ENCODE results near the gene P2RY6.

The P2RY6 gene

DNA sequence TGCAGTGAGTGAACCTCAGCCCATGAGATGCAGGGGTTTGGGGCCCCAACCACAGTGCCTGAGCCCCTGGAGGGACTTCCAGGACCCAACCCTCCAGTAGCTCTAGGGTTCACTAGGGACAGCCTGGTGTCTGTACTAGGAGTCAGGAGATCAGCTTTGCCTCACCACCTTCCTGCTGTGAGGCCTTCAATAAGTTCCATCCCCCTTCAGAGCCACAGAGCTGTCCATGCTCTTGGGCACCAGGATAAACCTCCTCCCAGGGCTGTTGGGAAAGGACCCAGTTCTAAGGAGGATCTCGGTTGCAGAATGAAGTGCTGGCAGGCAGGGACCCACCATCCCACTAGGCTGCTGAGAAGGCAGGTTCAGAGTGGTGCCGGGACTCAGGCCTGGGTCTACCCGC, 45.7 kb downstream of the P2RY6 start:
- DNase-seq (ENCODE audit: low read depth) = no peak

DNA sequence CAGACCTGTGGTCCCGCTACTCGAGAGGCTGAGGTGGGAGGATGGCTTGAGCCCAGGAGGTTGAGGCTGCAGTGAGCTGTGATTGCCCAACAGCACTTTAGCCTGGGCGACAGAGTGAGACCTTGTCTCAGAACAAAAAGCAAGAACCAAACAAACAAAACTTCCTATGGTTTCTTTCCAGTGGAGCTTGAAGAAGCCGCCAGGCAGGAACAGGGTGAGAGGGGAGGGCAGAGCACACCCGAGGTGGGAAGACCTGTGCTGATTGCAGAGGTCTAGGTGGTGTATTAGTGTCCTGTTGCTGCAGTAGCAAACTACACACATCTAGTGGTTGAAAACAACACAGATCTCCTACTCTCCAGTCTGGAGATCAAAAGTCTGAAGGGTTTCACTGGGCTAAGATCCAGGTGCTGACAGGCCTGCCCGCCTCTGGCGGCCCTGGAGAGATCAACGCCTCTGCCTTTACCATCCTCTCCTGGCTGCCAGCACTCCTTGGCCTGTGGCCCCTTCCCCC, 46.4 kb downstream of the P2RY6 start:
- no peak for DNase-seq (ENCODE audit: low read depth)

DNA sequence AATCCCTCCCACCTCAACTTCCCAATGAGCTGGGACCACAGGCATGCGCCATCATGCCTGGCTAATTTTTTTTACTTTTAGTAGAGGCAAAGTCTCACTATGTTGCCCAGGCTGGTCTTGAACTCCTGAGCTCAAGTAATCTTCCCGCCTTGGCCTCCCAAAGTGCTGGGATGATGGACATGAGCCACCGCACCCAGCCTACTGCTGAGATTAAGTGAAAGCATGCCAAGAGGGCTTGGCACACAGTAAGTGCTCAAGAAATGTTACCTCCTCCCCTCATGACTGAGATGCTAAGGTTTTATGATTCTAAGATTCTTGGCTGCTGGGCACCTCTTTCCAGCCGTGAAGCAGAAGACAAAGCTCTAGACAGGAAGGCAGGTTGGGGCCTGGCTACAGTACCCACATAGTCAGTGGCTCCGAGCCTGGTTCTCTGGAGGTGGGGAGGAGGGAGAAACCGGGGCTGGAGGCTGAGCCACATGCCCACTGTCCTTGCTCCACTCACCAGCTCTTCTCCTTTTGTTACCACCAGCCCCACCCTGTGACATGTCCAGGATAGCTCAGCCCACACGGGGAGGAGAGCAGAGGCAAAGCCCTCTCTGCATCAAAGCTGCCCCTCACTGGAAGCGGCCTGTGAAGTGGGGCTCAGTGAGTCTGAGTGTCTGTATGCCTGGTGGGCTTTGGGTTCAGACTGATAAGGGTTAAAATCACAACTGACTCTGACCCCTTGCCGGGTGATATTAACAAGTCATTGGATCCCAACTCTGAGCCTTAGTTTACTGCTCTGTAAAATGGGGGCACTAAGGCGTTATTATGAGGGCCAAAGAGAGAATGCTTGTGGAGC, 48.8 kb downstream of the P2RY6 start:
- no peak for DNase-seq (ENCODE audit: low read depth)

DNA sequence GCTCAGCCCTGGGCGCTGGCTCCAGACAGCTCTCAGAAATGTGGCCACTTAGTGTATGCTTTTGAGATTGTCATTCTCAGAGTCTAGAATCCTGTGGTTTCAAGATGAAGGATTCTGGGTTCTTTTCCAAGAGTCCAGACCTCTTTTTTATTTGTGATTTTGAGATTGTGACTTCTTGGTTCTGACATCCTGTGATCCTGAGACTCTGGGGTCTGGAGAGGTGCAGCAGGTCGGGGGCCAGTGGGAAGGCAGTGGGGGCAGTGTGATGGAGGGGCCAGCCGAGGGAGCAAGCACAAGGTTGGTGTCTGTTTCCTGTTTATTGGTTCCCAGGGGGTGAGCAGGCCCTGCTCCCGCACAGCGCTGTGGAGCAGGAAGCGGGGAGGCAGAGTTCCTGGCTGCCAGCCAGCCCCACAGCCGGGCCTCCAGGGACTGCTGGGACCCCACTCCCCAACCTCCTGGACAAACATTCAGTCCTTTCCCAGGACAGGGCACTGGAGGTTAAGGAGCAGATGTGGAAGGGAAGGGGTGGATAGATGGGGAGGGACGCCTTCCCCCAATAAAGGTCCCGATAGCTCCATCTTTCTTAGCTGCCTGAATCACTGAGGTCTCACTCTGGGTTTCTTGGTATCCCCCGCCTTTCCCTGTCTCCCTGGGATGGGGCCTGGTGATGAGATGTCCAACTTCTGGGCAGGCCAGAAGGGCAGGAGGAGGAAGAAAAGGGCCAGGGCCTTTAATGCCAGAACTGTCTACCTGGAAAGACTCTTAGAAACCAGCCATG, 49.7 kb downstream of the P2RY6 start:
- DNase-seq (ENCODE audit: low read depth) = peak; percentile 79

DNA sequence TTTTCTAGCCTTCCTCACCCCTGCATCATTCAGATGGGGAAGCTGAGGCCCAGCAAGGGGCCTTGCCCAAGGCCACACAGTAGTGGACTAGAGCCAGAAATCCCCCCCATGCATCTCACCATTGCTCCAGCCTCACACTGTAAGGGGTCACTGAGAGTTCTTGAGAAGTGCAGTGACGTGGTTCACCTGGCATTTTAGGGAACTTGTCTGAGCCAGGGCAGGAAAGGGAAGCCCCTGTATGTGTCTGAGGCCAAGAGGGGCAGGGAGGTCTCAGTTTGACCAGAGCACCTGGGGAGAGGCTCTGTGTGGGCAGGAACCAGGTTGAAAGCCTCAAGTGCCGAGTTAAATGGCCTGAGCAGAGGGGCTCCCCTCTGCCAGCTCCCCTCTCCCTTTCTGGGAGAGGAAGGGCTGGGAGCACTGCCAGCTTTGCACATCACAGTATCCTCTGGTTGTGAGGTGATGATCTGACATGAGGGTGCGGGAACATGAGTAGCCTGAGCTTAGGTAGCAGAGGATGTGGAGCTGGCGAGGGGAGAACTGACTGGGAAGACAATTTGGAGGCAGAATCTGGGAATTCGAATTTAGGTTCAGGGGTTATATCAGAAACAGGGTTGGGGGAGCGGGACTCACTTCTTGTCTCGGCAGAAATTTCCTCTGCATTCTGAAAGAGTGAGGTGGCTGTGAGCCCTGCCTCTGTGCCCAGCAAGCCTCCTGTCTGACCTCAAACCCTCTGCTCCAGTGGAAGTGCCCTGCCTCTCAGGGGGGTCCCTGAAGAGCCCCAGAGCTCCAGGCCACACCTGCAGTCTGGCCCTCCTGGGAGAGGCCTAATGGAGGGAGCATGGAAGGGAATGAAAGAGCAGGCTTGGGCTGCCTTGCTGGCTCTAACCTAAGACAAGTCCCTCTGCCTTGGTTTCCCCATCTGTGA, 50.5 kb downstream of the P2RY6 start:
- DNase-seq (ENCODE audit: low read depth) = peak; percentile 59

DNA sequence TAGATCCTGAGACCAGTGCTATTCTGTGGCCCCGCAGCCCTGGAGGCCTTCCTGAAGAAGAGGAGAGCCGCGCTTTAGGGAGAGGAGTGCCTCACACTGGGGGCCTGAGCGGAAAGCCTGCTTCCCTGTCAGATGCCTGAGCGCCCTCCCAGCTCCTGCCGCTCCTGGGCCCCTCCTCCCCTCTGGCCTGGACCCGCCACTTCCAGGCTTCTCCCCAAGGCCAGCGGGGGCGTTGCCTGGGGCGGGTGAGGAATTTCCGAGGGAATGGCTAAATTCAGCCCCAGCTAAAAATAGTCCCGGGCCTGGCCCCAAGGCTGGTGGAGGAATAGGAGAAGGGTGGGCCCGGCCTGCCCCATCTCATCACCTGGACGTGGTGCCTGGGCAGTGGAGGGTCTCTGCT, 51.3 kb downstream of the P2RY6 start:
- DNase-seq (ENCODE audit: low read depth) = peak; percentile 83

DNA sequence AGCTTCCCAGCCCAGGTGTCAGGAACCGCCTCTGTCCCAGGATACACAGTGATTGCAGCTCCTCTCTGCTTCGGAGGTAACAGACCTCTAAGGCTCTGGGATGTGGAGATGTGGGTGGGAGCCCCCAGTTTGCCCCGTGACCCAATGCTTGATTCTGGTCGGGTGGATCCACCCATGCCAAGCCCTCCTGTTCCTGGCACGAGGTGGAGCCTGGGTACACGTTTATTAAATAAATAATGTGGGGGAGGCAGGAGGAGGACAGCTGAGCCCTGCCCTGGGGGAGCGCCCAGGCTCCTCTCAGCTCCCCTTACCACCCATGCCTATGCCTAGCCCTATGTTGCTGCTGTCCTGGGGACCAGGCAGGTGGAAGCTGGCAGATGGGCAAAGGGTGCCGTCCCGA, 52.0 kb downstream of the P2RY6 start:
- DNase-seq (ENCODE audit: low read depth) = no peak

DNA sequence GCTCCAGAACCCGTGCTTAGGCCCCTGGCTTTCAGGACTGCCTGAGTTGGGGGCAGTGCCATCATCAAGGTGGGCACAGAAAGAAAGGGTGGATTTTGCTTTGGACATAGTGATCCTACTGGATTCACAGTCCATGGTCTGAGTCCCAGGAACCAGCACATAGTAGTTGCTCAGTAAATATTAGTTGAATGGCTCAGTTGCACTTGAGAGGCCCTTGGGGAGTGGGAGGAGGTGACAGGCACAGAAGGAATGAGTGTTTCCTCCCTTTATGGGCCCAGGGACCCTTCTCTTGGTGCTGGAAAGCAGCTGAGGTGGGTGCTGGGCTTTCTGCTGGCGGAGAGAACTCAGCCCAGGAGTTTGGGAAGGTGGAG, 52.5 kb downstream of the P2RY6 start:
- DNase-seq (ENCODE audit: low read depth) = no peak

DNA sequence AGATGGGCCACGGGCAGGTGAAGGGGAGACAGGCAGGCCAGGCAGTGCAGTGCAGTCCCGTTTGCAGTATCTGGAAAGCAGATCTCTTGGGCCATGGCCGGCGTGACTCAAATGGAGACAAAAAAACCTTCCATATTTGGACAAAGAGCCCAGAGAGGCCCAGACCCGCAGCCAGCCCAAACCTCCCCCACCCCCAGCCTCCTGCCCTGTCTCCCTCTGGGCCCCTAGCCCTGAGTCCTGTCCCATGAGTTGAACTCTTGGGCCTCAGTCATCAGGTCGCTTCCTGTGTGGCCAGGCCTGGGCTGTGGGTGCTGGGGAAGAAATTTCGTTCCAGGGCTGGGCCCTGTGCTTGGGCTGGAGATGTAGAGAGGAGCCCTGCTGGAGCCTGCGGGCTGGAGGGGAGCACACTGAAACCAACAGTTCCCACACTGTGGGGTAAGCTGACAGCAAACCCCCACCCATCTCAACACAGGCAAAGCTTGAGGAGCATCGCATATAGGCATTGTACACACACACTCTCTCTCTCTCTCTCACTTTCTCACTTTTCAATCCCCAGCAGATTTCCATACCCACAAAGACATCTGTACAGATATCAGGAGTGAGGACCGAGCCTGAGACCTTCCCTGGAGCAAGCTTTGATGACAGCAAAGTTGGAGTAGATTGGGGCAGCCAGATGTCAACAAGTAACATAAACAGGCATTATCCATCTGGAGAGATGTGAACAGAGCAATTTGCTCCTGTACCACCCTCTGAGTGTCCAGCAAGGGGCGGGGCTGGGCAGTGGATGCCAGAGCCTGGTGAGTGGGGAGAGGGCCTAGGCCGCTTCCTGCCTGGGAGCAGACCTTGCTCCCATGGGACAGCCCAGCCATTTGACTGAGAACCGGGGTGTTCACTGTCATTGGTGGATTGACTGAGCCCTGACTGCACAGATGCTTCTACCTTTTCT, 53.2 kb downstream of the P2RY6 start:
- peak; percentile 55 for DNase-seq (ENCODE audit: low read depth)

DNA sequence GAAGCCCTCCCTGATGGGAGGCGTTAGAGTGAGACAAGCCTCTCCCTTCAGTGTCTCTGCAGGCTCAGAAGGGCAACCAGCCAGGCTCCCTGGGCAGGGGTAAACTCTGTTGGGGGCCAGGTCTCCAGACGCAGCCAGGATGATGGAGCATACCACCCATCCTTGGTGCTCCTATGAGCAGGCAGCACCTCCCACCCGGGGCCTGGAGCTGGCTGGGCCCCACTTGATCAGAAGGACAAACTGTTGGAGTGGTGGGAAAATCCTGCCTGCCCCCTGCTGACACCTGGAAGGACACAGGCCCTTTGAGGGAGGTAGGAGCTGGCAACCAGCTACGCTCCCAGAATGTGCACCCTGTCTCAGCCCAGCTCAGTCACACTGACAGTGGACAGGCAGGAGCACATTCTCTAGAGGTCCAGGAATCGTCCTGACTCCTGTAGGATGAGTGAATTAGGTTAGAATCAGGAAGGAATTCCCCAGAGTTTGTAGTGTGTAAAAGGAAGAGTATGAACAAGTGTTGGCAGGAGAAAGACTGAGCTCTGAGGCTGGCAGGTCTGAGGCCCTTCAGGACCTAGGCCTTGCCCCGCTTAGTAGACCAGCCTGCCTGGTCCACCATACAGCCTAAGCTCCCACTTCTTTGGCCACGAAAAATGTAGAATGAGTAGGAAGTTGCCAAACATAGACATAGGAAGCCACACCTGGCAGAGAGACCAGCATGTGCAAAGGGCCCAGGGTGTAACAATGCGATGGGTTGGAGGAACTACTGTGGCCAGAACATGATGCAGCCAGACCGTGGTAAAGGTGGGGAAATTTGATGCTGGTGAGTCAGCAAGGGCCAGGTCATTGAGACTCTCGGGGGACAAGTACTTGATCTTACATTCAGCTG, 55.0 kb downstream of the P2RY6 start:
- peak; percentile 60 for DNase-seq (ENCODE audit: low read depth)

DNA sequence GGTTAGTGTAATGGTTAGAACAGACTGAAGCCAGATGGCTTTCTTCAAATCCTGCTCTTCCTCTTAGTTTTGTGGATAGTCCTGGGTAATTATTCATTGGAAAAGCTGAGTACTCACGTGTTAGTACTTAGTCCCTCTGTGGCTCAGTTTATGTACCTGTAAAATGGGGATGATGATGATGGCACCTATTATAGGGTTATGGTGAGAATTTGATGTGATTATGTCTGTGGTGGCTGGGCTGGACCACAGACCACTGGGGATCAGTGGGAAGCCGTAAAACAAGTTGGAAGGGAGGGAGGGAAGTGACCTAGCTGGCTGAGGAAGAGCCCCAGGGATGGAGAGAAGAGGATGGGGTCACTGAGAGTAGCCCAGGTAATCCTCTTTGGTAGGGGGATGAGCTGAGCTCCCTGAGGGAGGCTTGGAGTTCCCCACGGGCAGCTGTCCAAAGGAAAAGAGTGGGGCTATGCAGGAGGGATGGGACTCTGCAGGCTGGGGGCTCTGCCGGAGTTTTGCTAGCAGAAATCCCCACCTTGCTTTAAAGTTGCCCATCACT, 55.8 kb downstream of the P2RY6 start:
- no peak for DNase-seq (ENCODE audit: low read depth)

DNA sequence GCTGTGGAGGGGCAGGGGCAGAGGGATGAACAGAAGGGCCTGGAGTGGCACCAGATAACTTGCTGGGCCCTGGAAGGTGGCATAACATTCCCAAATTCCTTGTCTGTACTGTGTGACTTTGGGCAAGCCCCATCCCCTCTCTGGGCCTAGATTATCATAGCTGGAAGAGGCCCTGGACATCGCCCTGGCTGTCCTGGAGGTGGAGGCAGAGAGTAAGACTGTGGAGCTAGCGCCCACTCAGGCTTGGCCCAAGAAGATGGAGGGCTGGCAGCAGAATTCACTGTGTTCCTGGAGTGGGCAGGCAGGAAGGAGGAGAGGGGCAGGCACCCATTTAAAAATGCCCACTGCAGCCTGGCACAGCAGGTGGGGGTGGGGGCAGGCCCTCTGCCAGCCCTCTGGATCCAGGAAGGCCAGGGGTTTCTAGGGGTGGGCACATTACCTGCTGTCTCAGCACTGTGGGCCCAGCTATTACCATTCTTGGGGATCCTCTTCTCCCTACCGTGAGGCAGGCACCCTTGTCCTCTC, 58.5 kb downstream of the P2RY6 start:
- peak; percentile 61 for DNase-seq (ENCODE audit: low read depth)

DNA sequence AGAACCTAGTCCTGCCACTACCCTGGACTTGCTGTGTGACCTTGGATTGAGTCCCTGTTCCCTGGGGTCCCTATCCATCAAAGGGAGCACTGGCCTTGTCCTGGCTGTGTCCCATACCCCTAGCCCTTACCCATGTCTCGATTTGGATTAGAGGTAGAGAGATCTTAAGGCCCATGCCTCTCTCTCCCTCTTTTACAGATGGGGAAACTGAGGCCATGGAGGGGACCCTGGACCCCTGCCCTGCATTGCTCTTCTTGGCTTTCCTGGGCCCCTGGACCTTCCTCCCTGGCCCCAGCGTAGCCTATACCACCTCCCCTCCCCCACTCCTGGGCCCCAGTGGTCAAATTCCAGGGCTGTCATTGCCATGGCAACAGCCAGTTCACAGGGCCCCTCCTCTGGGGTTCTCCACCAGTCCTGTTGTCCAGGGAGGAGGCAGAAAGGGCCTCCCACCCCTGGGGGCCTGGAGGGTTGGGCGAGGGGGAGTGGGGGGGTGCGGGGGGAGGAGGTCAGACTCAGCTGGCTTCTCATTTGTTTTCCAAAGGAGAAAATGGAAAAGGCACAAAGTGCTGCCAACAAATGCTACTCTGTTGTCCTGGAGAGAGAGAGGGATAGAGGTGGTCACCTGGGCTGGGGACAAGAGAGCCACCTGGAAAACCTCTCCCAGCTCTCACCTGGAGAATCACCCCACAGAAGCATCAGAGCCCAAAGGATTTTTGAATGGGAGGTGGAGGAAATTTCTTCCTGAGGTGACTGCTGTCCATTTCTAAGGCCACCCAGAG, 59.2 kb downstream of the P2RY6 start:
- peak; percentile 37 for DNase-seq (ENCODE audit: low read depth)

DNA sequence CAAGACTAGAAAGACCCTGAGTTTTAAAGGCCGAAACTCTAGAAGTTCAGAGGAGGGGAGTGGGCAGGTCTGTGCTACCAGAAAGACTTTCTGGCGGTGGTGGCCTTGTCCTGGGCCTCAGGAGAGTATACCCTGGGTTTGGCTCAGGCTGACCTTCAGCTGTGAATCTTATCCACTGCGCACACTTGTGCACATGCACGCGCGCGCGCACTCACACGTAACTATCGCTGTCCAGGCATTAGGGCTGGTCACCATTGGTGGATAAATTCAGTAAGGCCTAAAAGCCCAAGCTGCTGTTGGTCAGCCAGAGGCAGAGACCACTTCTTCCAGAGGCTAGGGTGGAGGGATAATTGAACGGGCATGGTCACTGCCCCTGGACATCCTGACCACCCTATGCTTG, 61.0 kb downstream of the P2RY6 start:
- no peak for DNase-seq (ENCODE audit: low read depth)

DNA sequence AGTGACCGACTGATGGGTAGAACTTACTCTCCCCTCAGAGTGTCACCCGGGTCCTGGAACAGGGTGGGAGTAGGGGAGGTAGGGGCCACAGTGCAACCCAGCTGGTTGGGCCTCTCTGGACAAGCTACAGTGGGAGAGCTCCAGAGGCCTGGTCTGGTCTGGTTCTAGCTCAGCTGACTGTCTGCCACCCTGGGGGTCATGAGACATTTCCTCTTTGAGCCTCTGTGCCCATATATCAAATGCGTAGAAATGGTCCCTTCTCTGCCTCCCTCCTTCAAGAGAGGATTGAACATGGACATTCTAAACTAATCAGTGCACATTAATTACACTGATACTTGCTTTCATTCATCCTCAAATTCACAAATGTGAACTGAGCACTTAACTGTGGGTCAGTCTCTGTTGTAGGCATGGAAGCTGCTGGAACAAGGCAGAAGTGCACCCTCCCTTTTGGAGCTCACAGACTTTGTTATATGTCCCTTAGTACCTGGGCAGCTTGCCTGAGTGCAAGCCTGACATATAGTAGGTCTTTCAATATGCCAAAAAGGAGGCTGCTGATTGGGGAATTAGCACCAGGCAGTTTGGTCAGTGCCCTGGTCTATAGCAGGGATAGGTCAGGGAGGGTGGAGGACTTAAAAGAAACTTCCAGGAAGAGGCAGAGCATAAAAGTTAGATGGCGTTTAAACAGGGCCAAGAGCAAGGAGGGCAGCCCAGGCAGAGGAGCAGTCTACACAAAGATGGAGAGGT, 61.7 kb downstream of the P2RY6 start:
- DNase-seq (ENCODE audit: low read depth) = peak; percentile 57

DNA sequence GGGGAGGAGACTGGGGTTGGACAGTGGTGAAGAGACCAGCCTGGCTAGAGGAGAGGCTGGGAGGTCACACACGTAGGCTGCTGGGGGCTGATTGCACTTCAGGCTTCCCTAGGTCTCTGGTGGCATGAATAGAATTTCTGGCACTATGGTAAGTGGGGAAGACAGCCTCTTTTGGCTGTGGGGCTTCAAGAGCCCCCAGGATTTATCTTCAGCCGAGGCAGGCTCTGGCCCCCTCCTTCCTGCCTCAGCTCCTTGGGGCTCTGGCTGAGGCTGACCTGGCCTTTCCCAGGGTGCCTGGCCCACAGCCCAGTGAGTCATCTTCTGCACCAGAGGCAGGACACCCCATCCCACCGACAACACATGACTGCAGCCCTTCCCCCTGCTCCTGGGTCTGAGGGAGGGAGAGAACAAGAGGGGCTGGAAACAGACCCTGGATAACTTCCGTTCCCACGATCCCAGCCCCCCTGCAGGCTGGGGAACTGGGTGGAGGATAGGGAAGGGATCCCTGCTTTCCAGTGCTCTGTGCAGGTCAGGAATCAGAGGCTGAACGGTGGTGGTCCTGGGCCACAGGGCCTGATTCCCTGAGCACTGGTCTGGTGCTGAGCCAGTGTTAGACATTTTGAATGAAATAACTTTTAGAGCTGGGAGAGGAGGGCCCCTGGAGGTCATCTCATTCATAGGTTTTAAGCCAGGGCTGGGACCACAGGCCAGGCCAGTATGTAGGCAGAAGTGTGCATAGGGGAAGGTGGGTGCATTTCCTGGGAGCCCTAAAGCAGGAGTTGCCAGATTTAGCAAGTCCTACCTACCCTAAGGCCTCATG, 62.5 kb downstream of the P2RY6 start:
- peak; percentile 93 for DNase-seq (ENCODE audit: low read depth)

Measured in ELR (cell line).